DMS153 treated with DMSO at 0.1 percent for 48 hours (cell line): ENCODE data around the gene MPL.

Experiments used
- DNase-seq: peaks from one replicate; lab custom pipeline; 2025; ENCODE audit not compliant: unreplicated experiment; lab: John Stamatoyannopoulos, UW

Gene MPL

DNA sequence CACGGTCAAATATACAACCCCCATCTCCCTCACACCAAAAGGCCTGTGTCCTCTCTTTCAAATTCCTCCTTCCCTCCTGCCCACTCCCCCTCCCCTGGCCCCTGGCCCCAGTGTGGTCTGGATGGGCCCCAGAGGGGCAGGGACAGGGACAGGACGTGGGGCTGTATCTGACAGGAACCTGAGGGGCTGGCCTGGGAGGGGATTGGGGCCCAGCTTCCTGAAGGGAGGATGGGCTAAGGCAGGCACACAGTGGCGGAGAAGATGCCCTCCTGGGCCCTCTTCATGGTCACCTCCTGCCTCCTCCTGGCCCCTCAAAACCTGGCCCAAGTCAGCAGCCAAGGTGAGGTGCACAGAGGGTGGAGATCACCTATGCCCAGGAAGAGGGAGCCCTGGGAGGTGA lies at the start of gene MPL:
Gene MPL (plus strand): TSS at position 231 of the 400 bp plus-strand sequence. CDS start 31 bp downstream, at position 262.
- no peak for DNase-seq

DNA sequence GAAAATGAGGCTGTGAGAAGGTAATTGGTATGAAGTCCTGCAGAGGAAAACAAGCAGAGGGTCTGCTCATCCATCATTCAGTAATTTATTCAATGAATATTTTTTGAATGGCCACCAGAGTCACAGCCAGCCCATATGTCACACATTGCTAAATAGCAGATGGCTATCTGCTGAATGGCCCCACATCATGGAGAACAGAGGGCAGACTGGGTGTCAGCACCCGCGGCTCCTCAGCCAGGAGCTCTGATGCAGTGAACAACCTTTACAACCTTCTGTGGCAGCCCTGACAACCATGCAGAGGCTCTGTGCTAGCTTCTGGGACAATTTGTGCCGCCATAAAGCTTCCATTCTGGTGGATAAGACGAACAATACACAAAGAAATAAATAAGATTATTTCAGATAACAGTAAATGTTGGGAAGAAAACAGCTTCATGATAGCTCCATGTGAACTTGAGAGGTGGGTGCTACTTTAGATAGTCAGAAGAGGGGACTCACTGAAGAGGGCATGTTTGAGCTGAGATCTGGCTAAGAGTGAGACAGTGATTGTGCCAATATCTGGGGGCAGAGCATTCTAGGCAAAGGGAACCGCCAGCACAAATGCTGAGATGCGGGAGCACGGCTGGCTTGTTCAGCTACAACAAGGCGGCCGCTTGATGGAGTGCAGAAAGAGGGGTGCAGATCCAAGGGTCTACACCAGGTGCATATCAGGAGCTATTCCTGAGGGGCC lies 49.4 kb upstream of the MPL start:
- DNase-seq, result no peak

DNA sequence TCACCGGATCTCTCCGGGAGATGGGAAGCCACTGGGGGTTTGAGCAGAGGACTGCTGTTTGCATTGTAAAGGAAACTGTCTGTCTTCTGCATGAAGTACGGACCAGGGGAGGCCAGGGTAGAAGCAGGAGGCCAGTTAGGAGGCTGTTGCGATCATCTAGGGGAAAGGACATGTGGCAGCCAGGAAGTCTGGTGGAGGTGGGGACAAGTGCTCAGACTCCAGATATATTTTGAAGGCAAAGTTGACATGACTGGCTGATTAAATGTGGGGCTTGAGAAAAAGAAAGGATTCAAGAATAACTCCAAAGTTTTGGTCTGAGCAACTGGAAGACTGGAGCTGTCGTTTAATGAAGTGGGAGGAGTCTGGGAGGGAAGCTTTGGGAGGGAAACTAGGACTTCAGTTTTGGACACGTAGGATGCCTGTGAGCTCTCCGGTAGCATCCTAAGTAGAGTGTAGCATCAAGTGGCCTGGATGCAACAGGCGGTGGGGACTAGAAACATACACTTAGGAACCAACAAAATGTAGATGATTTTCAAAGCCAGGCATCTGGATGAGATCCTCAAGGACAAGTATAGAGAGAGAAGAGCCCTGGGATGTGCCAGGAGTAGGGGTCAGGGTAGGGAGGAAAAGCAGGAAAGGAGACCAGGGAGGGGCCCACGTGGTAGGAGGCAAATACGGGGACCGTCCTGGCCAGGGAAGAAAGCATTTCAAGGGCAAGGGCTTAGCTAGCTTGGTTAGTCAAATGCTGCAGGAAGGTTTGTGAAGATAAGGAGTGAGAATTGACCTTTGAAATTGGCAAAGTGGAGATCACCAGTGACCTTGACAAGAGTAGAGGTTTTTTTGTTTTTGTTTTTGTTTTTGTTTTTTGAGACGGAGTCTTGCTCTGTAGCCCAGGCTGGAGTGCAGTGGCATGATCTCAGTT lies 48.6 kb upstream of the MPL start:
- DNase-seq, result no peak

DNA sequence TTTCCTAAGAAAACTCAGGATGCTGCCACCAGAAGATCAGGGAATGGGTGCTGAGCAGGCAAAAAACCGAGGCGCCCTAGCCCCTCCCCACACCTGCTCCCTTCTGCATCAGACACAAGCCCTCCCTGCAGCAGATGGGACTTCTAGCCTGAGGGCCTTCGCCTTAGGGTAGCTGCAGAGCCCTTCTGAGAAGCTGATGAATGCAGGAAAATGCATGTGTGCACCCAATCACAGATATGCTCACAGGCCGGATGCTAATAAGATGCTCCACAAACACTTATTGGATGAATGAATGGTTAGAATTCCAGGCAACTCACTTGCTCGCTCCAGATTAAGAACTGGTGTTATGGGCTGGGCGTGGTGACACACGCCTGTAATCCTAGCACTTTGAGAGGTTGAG lies 45.4 kb upstream of the MPL start:
- DNase-seq, result no peak

DNA sequence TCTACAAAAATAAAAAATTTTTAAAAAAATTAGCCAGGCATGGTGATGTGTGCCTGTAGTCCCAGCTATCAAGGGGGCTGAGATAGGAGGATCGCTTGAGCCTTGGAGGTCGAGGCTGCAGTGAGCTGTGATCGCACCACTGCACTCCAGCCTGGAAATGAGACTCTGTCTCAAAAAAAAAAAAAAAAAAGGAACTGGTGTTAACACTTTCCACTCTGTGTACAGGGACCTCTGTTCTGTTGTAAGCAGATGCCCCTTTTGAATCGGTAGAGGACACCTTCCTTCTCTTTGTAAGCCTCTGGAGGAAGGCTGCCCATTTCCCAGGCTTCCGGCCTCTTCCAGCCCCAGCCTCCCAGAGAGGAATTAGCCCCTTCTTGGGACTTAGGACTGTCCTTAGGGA lies 44.9 kb upstream of the MPL start:
- DNase-seq, result no peak

DNA sequence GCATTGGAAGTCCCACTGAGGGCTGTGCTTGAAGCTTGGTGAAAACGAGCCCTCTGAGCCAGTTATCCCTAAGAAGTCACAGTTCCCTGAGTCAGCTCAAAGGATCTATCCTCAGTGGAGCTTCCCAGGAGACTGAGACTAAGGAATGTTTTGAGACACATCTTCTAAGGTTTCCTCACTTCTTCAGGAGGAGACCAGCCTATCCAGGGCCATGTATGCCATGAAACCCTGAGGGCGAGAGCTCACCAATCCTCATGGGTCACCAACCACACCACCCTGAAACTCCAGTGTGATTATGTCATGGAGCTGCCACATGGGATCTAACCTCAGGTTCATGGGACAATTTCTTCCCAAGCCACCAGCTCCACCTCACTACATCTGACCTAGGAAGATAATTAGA lies 44.4 kb upstream of the MPL start:
- DNase-seq, result no peak

DNA sequence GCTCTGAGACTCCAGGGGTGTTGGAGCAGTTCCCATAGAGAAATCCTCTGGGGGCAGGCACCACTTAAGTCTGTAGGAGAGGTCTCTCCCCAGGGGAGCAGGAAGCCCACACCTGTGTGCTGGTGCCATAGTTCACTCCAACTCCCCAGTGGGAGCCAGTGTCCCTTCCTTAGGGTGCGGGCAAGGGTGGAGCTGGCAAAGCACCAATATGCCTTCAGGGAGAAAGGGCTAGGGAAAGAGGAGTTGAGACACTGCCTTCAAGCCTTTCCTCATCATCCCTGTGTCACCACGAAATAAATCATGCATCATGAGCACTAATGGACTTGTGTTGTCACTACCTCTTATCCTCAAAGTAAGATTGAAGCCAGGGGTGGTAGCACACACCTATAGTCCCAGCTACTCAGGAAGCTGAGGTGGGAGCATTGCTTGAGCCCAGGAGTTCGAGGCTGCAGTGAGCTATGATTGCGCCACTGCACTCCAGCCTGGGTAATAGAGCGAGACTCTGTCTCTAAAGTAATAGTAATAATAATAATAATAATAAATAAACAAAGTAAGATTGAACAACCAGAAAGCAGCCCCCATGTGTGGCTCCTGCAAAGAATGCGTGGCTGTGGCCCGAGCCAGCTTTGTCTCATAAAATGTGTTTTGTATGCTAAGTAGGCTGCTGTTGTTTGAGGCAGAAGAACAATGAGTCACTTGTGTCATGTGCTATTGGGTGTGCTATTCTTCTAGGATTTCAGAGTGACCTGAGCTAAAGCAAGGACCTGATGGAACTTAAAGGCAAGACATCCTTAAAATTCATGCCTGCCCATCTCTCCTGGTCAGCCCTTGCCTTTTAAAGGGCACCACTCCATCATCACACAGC lies 43.5 kb upstream of the MPL start:
- DNase-seq, result no peak

DNA sequence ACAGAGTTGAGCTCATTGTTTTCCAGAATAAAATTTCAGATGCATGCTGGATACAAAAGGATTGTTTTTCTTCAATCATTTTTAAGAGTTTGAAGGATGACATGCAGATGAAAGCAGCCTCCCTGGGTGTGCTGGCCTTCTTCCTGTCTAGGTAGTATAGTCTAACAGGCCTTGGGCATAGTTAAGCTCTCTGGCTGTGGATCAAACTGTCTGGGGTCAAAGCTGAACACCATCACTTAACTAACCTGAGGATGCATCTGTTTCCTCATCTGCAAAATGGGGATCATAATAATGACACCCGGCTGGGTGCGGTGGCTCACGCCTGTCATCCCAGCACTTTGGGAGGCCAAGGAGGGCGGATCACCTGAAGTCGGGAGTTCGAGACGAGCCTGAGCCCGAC lies 42.9 kb upstream of the MPL start:
- no peak for DNase-seq

DNA sequence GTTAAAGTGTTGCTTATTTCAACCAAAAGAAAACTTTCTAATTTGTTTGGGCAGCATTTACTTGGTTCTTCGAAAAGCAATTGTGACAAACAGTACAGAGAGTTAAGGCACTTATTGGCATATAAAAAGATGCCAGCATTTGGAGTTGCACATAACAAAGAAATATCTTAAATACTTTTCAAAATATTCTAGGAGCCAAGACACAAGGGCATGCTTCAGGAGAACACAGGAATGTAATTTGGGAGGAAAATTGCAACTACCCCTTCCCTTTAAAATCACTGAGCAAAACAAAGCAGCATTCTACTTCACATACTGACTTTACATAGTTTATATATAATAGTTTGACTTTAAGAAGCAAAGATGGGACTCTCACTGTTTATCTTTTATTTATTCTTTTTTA lies 41.4 kb upstream of the MPL start:
- DNase-seq, result no peak

DNA sequence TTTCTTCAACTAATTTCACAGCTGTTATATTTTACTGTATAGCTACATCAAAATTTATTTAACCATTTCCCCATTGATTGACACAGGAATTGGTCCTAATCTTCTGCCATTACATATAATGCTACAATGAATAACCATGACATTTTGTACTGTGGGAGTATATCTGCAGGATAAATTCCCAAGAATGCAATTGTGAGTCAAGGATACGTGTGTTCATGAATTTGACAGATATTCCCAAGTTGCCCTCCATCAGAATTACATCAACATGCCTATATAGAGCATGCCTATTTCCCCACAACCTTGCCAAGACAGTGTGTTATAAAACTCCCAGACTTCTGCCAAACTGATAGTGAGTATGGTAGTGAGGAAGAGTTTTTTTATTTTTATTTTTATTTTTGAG lies 39.6 kb upstream of the MPL start:
- no peak for DNase-seq

DNA sequence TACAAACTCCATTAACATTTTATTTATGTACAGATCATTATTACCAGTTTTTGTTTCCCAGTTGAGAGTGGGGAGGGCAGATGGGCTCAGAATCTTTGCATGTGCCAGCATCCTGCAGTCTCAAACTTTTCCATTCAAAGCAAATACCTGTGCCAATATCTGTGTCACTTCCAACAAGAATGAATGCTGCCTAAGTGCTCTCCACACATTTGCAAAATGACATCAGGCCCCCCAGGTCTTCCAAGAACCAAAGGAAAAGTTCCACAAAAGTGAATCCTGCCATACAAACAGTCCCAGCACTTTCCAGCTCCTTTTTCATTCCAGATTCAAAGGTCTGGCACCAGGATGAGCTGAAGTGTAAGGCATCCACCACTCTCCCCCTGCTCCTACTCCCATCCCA lies 38.5 kb upstream of the MPL start:
- no peak for DNase-seq

DNA sequence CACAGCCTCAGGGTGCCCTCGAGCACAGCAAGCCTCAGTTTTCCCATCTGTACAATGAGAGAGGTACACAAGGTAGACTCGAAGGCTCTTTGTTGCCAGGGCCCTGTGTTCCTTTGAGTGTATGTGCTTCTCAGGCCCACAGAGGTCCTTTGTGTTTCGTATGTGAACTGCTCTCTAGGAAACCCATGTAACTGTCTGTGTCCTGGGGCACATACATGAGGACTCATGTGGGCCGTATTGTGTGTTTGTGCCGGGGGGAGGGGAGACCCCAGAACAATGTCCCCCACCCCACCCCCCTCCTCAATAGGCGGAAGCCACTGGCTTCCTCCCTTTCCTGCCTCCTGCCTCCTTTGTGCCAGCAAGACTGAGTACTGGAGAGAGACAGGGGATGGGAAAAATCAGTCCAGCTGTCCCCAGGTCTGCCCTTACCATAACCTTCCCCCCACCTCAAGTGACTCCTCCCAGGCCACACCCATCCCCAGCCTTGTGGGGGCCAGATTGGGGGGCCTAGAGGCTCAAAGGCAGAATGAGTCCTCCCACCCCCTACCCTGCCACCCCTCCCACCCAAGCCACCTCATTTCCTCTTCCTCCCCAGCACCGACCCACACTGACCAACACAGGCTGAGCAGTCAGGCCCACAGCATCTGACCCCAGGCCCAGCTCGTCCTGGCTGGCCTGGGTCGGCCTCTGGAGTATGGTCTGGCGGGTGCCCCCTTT lies 37.1 kb upstream of the MPL start, which contains the start of gene TIE1:
Gene TIE1 (plus strand): TSS at position 605 of the 717 bp plus-strand sequence. CDS start 90 bp downstream, at position 695.
- DNase-seq, result no peak

DNA sequence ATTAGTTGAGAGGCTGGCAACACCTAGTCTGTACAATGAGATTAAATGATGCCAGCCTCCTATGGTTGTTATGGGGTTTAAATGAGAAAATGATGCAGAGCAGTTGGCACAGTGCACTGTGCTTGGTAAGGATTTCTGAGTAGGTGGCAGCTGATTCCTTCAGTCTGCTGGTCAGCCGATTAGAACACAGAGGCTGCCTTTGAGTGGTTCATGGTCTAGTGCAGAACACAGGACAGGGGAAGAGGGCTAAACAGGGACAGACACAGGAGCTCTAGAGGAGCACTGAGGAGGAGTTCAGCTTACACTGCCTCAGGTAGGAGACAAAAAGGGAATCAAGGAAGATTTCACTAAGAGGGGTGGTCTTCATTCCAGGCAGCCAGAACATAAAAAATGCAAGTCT lies 35.4 kb upstream of the MPL start:
- DNase-seq, result no peak

DNA sequence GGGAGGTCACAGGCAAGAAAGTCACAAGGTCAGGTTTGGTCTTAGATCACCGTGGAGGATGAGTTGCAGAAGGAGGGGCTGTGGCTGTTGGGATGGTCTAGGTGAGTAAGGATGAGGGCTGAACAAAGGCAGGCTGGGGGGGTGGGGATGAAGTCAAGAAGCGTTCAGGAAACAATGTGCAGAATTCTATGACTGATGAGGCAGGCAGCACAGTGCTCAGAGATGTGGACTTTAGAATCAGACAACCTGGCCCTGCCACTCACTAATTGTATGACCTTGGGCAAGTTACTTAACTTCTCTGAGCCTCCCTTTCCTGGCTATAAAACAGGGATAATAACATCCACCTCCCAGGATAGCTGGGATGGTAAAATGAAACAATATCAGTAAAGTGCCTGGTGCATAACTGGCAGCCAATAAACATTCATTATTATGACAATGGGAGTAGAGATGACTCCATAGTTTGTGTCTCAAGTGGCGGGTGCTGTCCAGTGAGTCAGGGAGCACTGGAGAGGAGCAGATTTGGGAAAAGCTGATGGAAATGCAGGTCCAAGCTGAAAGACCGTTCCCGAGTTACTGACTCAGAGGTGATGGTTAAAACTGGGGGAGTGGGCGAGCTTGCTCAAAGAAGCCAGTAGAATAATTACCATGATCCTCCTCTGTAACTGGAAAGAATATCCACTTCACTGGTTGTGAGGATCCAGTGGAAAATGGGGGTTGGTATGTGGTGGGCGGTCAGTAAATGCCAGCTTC lies 34.7 kb upstream of the MPL start:
- DNase-seq, result no peak

DNA sequence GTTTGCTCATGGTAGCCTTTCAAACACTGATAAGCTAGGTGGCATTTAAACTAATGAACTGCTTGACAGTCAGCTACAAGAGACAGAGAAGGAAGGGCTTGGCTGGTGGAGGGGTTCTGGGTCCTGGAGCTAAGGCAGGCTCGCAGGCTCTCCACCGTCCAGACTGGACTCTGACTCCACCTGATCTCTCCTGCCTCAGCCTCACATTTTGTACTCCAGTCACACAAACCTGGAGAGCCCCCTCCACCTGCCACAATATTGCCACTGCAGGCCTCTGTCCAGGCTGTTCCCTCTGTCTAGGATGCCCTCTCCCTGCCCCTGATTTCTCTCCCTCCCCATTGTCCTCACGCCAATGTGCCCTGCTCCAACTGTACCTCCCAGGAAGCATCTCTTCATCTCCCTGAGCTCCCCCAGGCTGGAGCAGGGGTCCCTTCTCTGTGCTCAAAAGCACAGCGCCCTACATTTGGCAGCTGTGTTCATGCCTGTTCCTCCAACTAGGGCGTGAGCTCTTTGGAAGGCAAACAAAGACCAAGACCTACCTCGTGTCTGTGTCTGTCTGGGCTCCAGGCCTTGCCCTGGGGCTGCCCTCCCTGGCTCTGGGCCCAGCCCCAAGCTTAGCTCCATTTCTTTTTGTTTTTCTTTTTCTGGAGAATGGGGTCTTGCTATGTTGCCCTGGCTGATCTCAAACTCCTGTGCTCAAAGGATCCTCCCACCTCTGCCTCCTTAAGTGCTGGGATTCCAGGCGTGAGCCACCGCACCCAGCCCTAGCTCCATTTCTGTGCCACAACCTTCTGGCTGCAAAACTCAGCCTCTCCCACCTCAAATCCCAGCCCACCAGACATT lies 33.9 kb upstream of the MPL start:
- DNase-seq, result no peak

DNA sequence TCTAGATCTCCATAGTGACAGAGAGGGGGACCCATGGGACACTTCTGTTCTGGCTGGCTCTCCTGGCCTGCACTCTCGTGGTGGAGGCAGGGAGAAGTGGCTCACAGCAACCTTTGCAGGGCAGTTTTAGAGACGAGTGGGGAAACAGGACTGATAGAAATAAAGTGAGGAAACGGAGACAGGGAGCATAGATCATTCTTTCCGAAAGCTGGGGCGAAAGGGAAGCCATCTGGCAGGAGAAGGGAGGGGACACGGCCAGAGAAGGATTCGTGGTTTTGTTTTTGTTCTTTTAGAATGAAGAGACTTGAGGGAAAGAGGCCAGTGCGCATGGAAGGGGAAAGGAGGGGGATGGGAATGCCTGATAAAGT lies 33.3 kb upstream of the MPL start:
- no peak for DNase-seq

DNA sequence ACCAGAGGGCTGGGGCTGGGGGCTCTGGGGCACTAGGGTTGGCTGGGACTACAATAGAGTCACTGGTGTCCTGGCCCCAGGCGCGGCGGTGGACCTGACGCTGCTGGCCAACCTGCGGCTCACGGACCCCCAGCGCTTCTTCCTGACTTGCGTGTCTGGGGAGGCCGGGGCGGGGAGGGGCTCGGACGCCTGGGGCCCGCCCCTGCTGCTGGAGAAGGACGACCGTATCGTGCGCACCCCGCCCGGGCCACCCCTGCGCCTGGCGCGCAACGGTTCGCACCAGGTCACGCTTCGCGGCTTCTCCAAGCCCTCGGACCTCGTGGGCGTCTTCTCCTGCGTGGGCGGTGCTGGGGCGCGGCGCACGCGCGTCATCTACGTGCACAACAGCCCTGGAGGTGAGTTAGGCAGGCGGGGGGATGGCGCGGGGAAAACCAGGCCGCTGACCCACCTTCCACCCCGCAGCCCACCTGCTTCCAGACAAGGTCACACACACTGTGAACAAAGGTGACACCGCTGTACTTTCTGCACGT lies 32.8 kb upstream of the MPL start:
- no peak for DNase-seq

DNA sequence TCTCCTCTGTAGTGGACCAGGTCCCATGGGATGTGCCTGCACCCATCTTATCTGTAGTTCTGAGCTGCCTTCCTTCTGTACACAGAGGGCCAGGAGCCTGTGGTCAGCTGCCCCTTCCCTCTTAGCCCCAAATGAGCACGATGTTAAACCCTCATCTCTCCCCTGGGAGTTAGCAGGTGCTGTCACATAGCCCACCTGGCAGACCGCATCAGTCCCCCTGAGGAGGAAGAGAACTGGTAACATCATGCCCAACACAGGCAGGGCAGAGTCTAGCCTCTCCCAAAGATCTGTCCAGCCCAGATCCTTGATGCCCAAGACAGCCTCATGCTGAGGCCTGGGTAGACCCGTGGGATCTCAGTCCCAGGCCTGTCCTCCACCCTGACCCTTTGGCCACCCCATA lies 32.2 kb upstream of the MPL start:
- DNase-seq, result no peak
